HepG2 (cell line): Measurements from ENCODE around the gene MXD3. TPM values are rescaled to one million over a fixed set of nuclear protein-coding genes. Genes with fewer than 3 reads are reported as not detected.

ENCODE experiments used
- BORCS8-MEF2B ChIP-seq: sonication (generic); formaldehyde crosslinking; IDR thresholded peaks from 2 replicates; pipeline ENCODE4 v1.8.0; 2022; ENCODE audit warnings: mild to moderate bottlenecking, missing genetic modification reagents
- HNF1B ChIP-seq: sonication (generic); formaldehyde crosslinking; IDR thresholded peaks from 2 replicates; pipeline ENCODE4 v1.5.1; 2020; ENCODE audit warnings: mild to moderate bottlenecking, moderate library complexity, missing genetic modification reagents
- ISX ChIP-seq: sonication (generic); formaldehyde crosslinking; conservative IDR thresholded peaks from 2 replicates; pipeline ENCODE4 v1.5.0; 2020; ENCODE audit warnings: missing genetic modification reagents
- JUND ChIP-seq: sonication (generic); formaldehyde crosslinking; IDR thresholded peaks from 2 replicates; pipeline ENCODE4 v1.8.0; 2022; ENCODE audit warnings: mild to moderate bottlenecking, missing genetic modification reagents
- MYNN ChIP-seq: sonication (generic); formaldehyde crosslinking; IDR thresholded peaks from 2 replicates; pipeline ENCODE4 v1.4.0; 2020; ENCODE audit warnings: mild to moderate bottlenecking, low read depth, missing genetic modification reagents
- NFE2 ChIP-seq: sonication (generic); formaldehyde crosslinking; IDR thresholded peaks from 2 replicates; pipeline ENCODE4 v1.4.0; 2020; ENCODE audit warnings: missing genetic modification reagents
- PCBP2 ChIP-seq: fragments of 200-400 bp; formaldehyde crosslinking; optimal IDR thresholded peaks from 2 replicates; pipeline ENCODE3; 2018; ENCODE audit warnings: low read length, low read depth; ENCODE audit not compliant: poor library complexity, severe bottlenecking
- POGZ ChIP-seq: sonication (generic); formaldehyde crosslinking; IDR thresholded peaks from 2 replicates; pipeline ENCODE4 v1.4.0; 2020; ENCODE audit warnings: mild to moderate bottlenecking, missing genetic modification reagents
- POLR2A ChIP-seq, 2 experiments: IDR thresholded peaks; 2 replicates each; pipeline ENCODE4 v1.6.1; 2011; ENCODE audit warnings: low read depth in 2 of 2, low read length in 2 of 2, mild to moderate bottlenecking in 1 of 2, moderate library complexity in 1 of 2; ENCODE audit not compliant: insufficient read depth in 1 of 2
- SRF ChIP-seq: IDR thresholded peaks from 2 replicates; pipeline ENCODE4 v1.6.1; 2011; ENCODE audit warnings: mild to moderate bottlenecking, low read depth, low read length, moderate library complexity
- TBX3 ChIP-seq: fragments of 450-650 bp; IDR thresholded peaks from 2 replicates; pipeline ENCODE4 v1.6.1; 2017; ENCODE audit warnings: antibody characterized with exemption, mild to moderate bottlenecking, inconsistent platforms, borderline replicate concordance
- TRAFD1 ChIP-seq: sonication (generic); formaldehyde crosslinking; IDR thresholded peaks from 2 replicates; pipeline ENCODE4 v1.5.1; 2020; ENCODE audit warnings: missing genetic modification reagents, mild to moderate bottlenecking, borderline replicate concordance
- ZNF18 ChIP-seq: sonication (generic); formaldehyde crosslinking; IDR thresholded peaks from 2 replicates; pipeline ENCODE4 v1.8.0; 2022; ENCODE audit warnings: mild to moderate bottlenecking, missing genetic modification reagents; ENCODE audit not compliant: insufficient replicate concordance
- ZNF232 ChIP-seq: sonication (generic); formaldehyde crosslinking; IDR thresholded peaks from 2 replicates; pipeline ENCODE4 v1.4.0; 2020; ENCODE audit warnings: missing genetic modification reagents, borderline replicate concordance
- ZNF343 ChIP-seq: sonication (generic); formaldehyde crosslinking; IDR thresholded peaks from 2 replicates; pipeline ENCODE4 v1.4.0; 2020; ENCODE audit warnings: mild to moderate bottlenecking, missing genetic modification reagents
- ZNF510 ChIP-seq: sonication (generic); formaldehyde crosslinking; IDR thresholded peaks from 2 replicates; pipeline ENCODE4 v1.4.0; 2020; ENCODE audit warnings: low read depth, mild to moderate bottlenecking, missing genetic modification reagents
- ZNF564 ChIP-seq: sonication (generic); formaldehyde crosslinking; IDR thresholded peaks from 2 replicates; pipeline ENCODE4 v1.8.1; 2023; ENCODE audit warnings: mild to moderate bottlenecking, missing genetic modification reagents
- ZNF619 ChIP-seq: sonication (generic); formaldehyde crosslinking; IDR thresholded peaks from 2 replicates; pipeline ENCODE4 v1.4.0; 2020; ENCODE audit warnings: mild to moderate bottlenecking, missing genetic modification reagents
- ZSCAN5A ChIP-seq: sonication (generic); formaldehyde crosslinking; IDR thresholded peaks from 2 replicates; pipeline ENCODE4 v1.8.0; 2022; ENCODE audit warnings: mild to moderate bottlenecking, missing genetic modification reagents, borderline replicate concordance
- polyA plus RNA-seq, 8 experiments: library from polyadenylated mRNA; depleted of rRNA in 3 of 8; stranded (reverse) in 7 of 8; unstranded in 1 of 8; fragments of >200 nt; fragmentation: Illumina TruSeq in 4 of 8; extraction: Trizol in 4 of 8; gene quantifications; 2 replicates each; pipeline versions ENCODE4 v1.2.1 to v1.2.3, GENCODE V29; 2011 to 2016; ENCODE audit warnings: low read depth in 4 of 8, missing spikeins in 1 of 8, mixed read lengths in 1 of 8; ENCODE audit not compliant: insufficient read depth in 1 of 8
- total RNA-seq, 5 experiments: library from RNA; depleted of rRNA; stranded (reverse); fragments of >200 nt; fragmentation: Illumina TruSeq; extraction: Trizol; gene quantifications; 2 replicates each; pipeline ENCODE4 v1.2.3, GENCODE V29; 2016; ENCODE audit warnings: low read depth in 1 of 5
- TF ChIP-seq, protein P1 (sequence below): sonication (generic); formaldehyde crosslinking; conservative IDR thresholded peaks from 2 replicates; pipeline ENCODE4 v1.8.0; 2022; ENCODE audit warnings: missing genetic modification reagents

Gene MXD3
- total and polyA plus RNA-seq, 2 of the 13 experiments (the other 11 are each of a cell fraction or from before 2014, with no cell fraction given): 10.5 to 12.8 TPM

GRCh38 chr5:177311723-177312648 is at the start of gene MXD3 (continued):
- TF ChIP-seq ISX (CRISPR knock-in tag) (no peak), SRF (no peak), POLR2A (IDR thresholded peaks at IDR 0.05; ENCODE audit: insufficient read depth in 1 of 2, low read depth in 2 of 2, low read length in 2 of 2) (peak in 1 of 2 experiments; percentile 46; a peak in 1 of 4 replicates), NFE2 (CRISPR knock-in tag) (no peak), TBX3 (no peak), MYNN (CRISPR knock-in tag) (no peak), HNF1B (CRISPR knock-in tag) (peak; percentile 58; the same call in 1 of the 2 replicates), PCBP2 (no peak), ZNF510 (no peak), ZNF619 (CRISPR knock-in tag) (no peak), POGZ (CRISPR knock-in tag) (no peak; the same call in 1 of the 2 replicates), ZNF18 (CRISPR knock-in tag) (peak; percentile 62), ZNF564 (CRISPR knock-in tag) (peak; percentile 46; the same call in 1 of the 2 replicates), BORCS8-MEF2B (peak; percentile 67), JUND (no peak), ZNF232 (no peak), ZSCAN5A (peak; percentile 50; the same call in 1 of the 2 replicates), TRAFD1 (no peak), ZNF343 (CRISPR knock-in tag) (no peak; the same call in 1 of the 2 replicates)
- TF ChIP-seq, protein P1, sequence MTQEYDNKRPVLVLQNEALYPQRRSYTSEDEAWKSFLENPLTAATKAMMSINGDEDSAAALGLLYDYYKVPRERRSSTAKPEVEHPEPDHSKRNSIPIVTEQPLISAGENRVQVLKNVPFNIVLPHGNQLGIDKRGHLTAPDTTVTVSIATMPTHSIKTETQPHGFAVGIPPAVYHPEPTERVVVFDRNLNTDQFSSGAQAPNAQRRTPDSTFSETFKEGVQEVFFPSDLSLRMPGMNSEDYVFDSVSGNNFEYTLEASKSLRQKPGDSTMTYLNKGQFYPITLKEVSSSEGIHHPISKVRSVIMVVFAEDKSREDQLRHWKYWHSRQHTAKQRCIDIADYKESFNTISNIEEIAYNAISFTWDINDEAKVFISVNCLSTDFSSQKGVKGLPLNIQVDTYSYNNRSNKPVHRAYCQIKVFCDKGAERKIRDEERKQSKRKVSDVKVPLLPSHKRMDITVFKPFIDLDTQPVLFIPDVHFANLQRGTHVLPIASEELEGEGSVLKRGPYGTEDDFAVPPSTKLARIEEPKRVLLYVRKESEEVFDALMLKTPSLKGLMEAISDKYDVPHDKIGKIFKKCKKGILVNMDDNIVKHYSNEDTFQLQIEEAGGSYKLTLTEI: no peak
